GM10248 (cell line): Measurements from ENCODE around the gene NANOS3.

Experiments used
- CTCF ChIA-PET: fragments of 300-600 bp; sonication (Branson Sonifier 250); formaldehyde crosslinking; extraction: SDS; loops from one replicate; lab custom pipeline; 2021; ENCODE audit warnings: antibody characterized with exemption; lab: Yijun Ruan, JAX
- POLR2A ChIA-PET: fragments of 350-650 bp; sonication (Branson Sonifier 250); formaldehyde crosslinking; extraction: SDS; loops from one replicate; lab custom pipeline; 2020; ENCODE audit warnings: antibody characterized with exemption; lab: Yijun Ruan, JAX
- DNase-seq: peaks from one replicate; pipeline ENCODE4 v3.0.0; 2012; ENCODE audit errors: extremely low spot score
- TF ChIP-seq, protein P1 (sequence below): IDR thresholded peaks from 2 replicates; pipeline ENCODE4 v1.5.1; 2012; ENCODE audit warnings: mild to moderate bottlenecking, low read depth; ENCODE audit errors: extremely low read depth, missing control alignments, control extremely low read depth

NANOS3 gene

GRCh38 chr19:13899912-13900584 lies 23.1 kb downstream of the NANOS3 start:
- no peak for DNase-seq
- ChIA-PET CTCF (interaction anchor here (1.0 to 2.4 kb wide), 4 partner anchors 21 to 237 kb away, joined by 3 to 7 read pairs (median 4); partner anchors contain the start of gene MISP3), POLR2A (no interaction called here)
- TF ChIP-seq, protein P1, sequence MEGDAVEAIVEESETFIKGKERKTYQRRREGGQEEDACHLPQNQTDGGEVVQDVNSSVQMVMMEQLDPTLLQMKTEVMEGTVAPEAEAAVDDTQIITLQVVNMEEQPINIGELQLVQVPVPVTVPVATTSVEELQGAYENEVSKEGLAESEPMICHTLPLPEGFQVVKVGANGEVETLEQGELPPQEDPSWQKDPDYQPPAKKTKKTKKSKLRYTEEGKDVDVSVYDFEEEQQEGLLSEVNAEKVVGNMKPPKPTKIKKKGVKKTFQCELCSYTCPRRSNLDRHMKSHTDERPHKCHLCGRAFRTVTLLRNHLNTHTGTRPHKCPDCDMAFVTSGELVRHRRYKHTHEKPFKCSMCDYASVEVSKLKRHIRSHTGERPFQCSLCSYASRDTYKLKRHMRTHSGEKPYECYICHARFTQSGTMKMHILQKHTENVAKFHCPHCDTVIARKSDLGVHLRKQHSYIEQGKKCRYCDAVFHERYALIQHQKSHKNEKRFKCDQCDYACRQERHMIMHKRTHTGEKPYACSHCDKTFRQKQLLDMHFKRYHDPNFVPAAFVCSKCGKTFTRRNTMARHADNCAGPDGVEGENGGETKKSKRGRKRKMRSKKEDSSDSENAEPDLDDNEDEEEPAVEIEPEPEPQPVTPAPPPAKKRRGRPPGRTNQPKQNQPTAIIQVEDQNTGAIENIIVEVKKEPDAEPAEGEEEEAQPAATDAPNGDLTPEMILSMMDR, result no peak

GRCh38 chr19:13902993-13903555 lies 26.1 kb downstream of the NANOS3 start:
- ChIA-PET CTCF (interaction anchor here (1.0 to 2.7 kb wide), 11 partner anchors 8 to 174 kb away, joined by 3 to 8 read pairs (median 4); no protein-coding TSS in a partner anchor), POLR2A (no interaction called here)
- DNase-seq, result no peak
- TF ChIP-seq, protein P1, result peak; percentile 44

GRCh38 chr19:13905634-13906520 lies 28.9 kb downstream of the NANOS3 start, which contains the start of the genes BRME1 and CC2D1A:
Gene BRME1, minus strand, starts transcription at chr19:13906117. Its CDS starts 1,225 bp downstream, at chr19:13904892.
Gene CC2D1A, plus strand, starts transcription at chr19:13906201. Its CDS starts 241 bp downstream, at chr19:13906442.
- peak; percentile 99 for DNase-seq
- ChIA-PET CTCF (interaction anchor here (1.3 to 2.2 kb wide), 4 partner anchors 10 to 231 kb away, joined by 4 to 7 read pairs (median 6); partner anchors contain the start of gene ASF1B), POLR2A (interaction anchor here (0.5 to 1.4 kb wide), 2 partner anchors 173 to 231 kb away, joined by 3 to 8 read pairs; no protein-coding TSS in a partner anchor)
- TF ChIP-seq, protein P1, result no peak

DNA sequence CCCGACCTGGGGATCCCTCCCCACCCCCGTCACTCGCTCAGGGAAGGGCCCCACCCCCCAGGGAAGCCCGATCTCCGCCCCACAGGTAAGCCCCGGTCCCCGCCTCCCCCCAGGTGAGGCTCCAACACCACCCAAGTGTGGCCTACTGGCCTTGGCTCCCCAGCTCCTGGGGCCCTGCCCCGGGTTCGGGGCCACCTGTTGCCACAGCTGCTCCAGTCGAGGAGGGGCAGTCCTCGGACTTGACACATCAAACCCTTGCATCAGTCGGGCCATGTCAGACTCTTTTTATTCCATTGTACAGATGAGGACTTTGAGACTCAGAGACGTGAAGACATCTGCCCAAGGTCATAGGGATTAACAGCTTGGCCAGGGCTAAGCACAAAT lies 29.6 kb downstream of the NANOS3 start:
- no peak for DNase-seq
- TF ChIP-seq, protein P1, result no peak
- ChIA-PET CTCF (interaction anchor here (0.9 to 2.2 kb wide), 5 partner anchors 10 to 230 kb away, joined by 4 to 7 read pairs (median 6); partner anchors contain the start of gene ASF1B), POLR2A (interaction anchor here (0.5 to 1.4 kb wide), 2 partner anchors 172 to 230 kb away, joined by 3 to 8 read pairs; no protein-coding TSS in a partner anchor)

DNA sequence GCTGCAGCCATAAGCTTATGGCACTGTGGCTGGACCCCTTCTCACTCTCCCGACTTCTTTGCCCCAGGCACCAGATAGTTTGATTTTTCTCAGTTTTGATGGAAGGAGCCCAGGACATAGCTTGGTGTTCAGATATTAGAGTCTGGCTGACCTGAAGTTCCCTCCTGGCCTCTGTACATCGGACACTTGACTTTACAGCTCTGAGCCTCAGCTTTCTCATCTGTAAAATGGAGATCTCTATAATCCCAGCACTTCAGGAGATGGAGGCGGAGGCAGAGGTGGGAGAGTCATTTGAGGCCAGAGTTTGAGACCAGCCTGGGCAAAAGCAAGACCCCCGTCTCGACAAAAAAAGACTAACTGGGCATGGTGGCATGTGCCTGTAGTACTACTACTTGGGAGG lies 30.0 kb downstream of the NANOS3 start:
- POLR2A ChIA-PET, result interaction anchor here (0.5 to 1.4 kb wide), 2 partner anchors 171 to 230 kb away, joined by 3 to 8 read pairs; no protein-coding TSS in a partner anchor

More for the DNA sequence above, 30.0 kb downstream of the NANOS3 start:
- TF ChIP-seq, protein P1, result no peak
- CTCF ChIA-PET, result interaction anchor here (0.9 to 2.2 kb wide), 5 partner anchors 9 to 230 kb away, joined by 4 to 7 read pairs (median 6); partner anchors contain the start of gene ASF1B
- DNase-seq, result no peak
